Ascending aorta (tissue), 2 donors: ENCODE measurements around the gene RPS6KA4. TPM values are rescaled to one million over a fixed set of nuclear protein-coding genes. Genes with fewer than 3 reads are reported as not detected.
A peak's percentile ranks its signal among the peaks of the same experiment; 100 is the strongest.

Source experiments
- DNase-seq, 2 donors: peaks; one replicate each; pipeline ENCODE4 v3.0.0-alpha.2; 2019; ENCODE audit warnings: low spot score in 2 of 2
- H3K27ac ChIP-seq, 2 donors: fragments of 200-600 bp; sonication (generic); one replicate each; pipeline ENCODE4 v1.5.1; 2016 to 2017; ENCODE audit warnings: mild to moderate bottlenecking in 1 of 2
- H3K27me3 ChIP-seq: fragments of 200-600 bp; sonication (generic); one replicate; pipeline ENCODE4 v1.5.1; 2017
- H3K36me3 ChIP-seq, 2 donors: fragments of 200-600 bp; sonication (generic); one replicate each; pipeline ENCODE4 v1.5.1; 2016
- H3K4me1 ChIP-seq, 2 donors: fragments of 200-600 bp; sonication (generic); one replicate each; pipeline ENCODE4 v1.5.1; 2016 to 2017; ENCODE audit warnings: mild to moderate bottlenecking in 1 of 2
- H3K4me3 ChIP-seq, 2 donors: fragments of 200-600 bp; sonication (generic); one replicate each; pipeline ENCODE4 v1.5.1; 2016 to 2017; ENCODE audit warnings: mild to moderate bottlenecking in 1 of 2
- H3K9me3 ChIP-seq, 2 donors: fragments of 200-600 bp; sonication (generic); one replicate each; pipeline ENCODE4 v1.5.1; 2016
- intact Hi-C: fragments of 100-400 bp; cut with DNase I; formaldehyde crosslinking; loops from one replicate; pipeline ENCODE4 v1.15.1; 2023
- total RNA-seq: library from RNA; depleted of rRNA; stranded (reverse); fragments of >200 nt; gene quantifications from one replicate; pipeline ENCODE4 v1.1.0, GENCODE V29; 2016
- TF ChIP-seq, protein P1 (sequence below), 3 experiments: fragments of 200-600 bp in 2 of 3; fragments of 450-650 bp in 1 of 3; sonication (generic) in 2 of 3; IDR thresholded peaks; one replicate each; pipeline ENCODE4 v1.5.1; 2016 to 2019; ENCODE audit warnings: antibody characterized with exemption in 3 of 3, mild to moderate bottlenecking in 1 of 3, moderate library complexity in 1 of 3

The RPS6KA4 gene
- total RNA-seq, 1 donor from 2014 or later: 81.5 TPM

GRCh38 chr11:64339754-64340408 is 19.1 kb upstream of the RPS6KA4 start, which contains the start of gene CCDC88B:
TSS of gene CCDC88B (plus strand) at chr11:64340204. CDS start at chr11:64340267, 63 bp downstream.
- intact Hi-C loops: no loop called here
- peak within 1 kb of the TSS in 1 of 2 donors; percentile 36 for H3K4me3 ChIP-seq
- H3K4me1 ChIP-seq: peaks cover 3 to 6% of the 10 kb centered on the region in 2 donors
- TF ChIP-seq, protein P1, sequence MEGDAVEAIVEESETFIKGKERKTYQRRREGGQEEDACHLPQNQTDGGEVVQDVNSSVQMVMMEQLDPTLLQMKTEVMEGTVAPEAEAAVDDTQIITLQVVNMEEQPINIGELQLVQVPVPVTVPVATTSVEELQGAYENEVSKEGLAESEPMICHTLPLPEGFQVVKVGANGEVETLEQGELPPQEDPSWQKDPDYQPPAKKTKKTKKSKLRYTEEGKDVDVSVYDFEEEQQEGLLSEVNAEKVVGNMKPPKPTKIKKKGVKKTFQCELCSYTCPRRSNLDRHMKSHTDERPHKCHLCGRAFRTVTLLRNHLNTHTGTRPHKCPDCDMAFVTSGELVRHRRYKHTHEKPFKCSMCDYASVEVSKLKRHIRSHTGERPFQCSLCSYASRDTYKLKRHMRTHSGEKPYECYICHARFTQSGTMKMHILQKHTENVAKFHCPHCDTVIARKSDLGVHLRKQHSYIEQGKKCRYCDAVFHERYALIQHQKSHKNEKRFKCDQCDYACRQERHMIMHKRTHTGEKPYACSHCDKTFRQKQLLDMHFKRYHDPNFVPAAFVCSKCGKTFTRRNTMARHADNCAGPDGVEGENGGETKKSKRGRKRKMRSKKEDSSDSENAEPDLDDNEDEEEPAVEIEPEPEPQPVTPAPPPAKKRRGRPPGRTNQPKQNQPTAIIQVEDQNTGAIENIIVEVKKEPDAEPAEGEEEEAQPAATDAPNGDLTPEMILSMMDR (IDR thresholded peaks at IDR 0.05): no peak
- no peaks in the 10 kb centered on the region for H3K27me3 ChIP-seq
- H3K36me3 ChIP-seq: no peaks in the 10 kb centered on the region
- H3K27ac ChIP-seq: no peak within 1 kb of the TSS
- H3K9me3 ChIP-seq: no peaks in the 10 kb centered on the region
- DNase-seq: no peak

GRCh38 chr11:64340671-64341335 is 18.2 kb upstream of the RPS6KA4 start:
- Histone ChIP-seq H3K4me3 (peak overlapping the region in 1 of 2 donors; percentile 36), H3K9me3 (no peaks in the 10 kb centered on the region), H3K4me1 (peaks cover 3 to 6% of the 10 kb centered on the region in 2 donors), H3K27me3 (no peaks in the 10 kb centered on the region), H3K27ac (no peak overlapping the region), H3K36me3 (no peaks in the 10 kb centered on the region)
- no peak for DNase-seq
- intact Hi-C loops: no loop called here
- TF ChIP-seq, protein P1 (IDR thresholded peaks at IDR 0.05): no peak

DNA sequence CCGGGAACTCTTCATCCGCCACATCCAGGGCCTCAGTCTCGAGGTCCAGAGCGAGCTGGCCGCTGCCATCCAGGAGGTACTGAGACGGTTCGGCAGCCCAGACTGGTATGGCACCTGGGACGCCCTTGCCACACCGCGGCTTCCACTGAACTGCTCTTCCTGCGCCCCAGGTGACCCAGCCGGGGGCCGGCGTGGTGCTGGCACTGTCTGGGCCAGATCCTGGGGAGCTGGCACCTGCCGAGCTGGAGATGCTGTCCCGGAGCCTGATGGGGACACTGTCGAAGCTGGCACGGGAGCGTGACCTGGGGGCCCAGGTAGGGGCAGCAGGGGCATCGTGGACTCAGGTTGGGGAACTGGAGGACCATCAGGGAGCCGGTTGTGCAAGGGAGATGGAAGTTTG is 17.5 kb upstream of the RPS6KA4 start:
- DNase-seq: no peak
- intact Hi-C loops: no loop called here
- Histone ChIP-seq H3K4me1 (peaks cover 3 to 6% of the 10 kb centered on the region in 2 donors), H3K9me3 (no peaks in the 10 kb centered on the region), H3K36me3 (no peaks in the 10 kb centered on the region), H3K27me3 (no peaks in the 10 kb centered on the region), H3K27ac (no peak overlapping the region), H3K4me3 (no peak overlapping the region)
- TF ChIP-seq, protein P1 (IDR thresholded peaks at IDR 0.05): no peak

DNA sequence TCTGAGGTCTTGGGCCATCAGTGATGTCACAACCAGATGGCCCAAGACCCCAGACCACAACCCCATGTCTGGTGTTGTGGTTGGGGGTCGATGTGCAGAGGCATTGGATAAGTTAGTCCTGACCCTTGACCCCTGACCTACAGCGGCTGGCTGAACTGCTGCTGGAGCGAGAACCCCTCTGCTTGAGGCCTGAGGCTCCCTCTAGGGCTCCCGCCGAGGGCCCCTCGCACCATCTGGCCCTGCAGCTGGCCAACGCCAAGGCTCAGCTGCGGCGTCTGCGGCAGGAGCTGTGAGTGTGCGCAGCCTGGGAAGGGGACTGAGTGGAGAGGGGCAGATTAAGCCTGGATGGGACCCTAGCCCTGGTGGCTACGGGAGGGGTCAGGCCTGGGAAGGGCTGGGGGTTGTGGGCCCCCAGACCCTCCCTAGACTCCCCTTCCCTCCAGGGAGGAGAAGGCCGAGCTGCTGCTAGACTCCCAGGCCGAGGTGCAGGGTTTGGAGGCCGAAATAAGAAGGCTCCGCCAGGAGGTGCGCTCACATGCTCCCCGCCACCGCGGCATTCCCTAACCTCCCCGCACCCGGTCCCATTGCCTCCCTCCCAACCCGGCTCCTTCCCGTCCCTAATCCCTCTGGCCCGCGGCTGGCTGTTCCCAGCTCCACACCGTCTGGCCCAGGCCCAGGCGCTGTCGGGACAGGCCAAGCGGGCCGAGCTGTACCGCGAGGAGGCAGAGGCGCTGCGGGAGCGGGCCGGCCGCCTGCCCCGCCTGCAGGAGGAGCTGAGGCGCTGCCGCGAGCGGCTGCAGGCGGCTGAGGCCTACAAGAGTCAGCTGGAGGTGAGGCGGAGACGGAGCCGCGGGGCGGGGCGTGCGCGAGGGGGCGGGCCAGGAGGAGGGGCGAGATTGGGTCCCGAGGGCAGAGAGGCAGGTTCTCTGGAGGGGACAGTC is 16.8 kb upstream of the RPS6KA4 start:
- peak overlapping the region; percentile 39 to 53 for H3K4me3 ChIP-seq
- H3K27me3 ChIP-seq: no peaks in the 10 kb centered on the region
- TF ChIP-seq, protein P1 (IDR thresholded peaks at IDR 0.05): peak; percentile 41 to 71 (median 57)
- peak overlapping the region; percentile 37 to 70 for H3K27ac ChIP-seq
- no peaks in the 10 kb centered on the region for H3K9me3 ChIP-seq
- intact Hi-C loops: loop anchor here (1.0 kb wide), 1 partner anchor 13 kb away; no protein-coding TSS in a partner anchor
- H3K4me1 ChIP-seq: peaks cover 3 to 6% of the 10 kb centered on the region in 2 donors
- DNase-seq: peak; percentile 69 to 93
- H3K36me3 ChIP-seq: no peaks in the 10 kb centered on the region
